GM21723 (cell line): ENCODE data around the gene UFSP1.

ENCODE experiments used
- ATAC-seq: cut with Tn5 transposase; IDR thresholded peaks from one replicate; pipeline ENCODE4 v1.9.1; 2021; ENCODE audit warnings: mild to moderate bottlenecking, moderate library complexity; ENCODE audit not compliant: unreplicated experiment

UFSP1 gene

GRCh38 chr7:100882785-100883526 lies 6.6 kb downstream of the UFSP1 start:
- no peak for ATAC-seq

GRCh38 chr7:100882201-100882600 lies 7.3 kb downstream of the UFSP1 start:
- no peak for ATAC-seq

GRCh38 chr7:100881136-100881535 lies 8.4 kb downstream of the UFSP1 start:
- ATAC-seq = no peak

GRCh38 chr7:100880645-100881044 lies 8.9 kb downstream of the UFSP1 start:
- ATAC-seq = no peak

- ATAC-seq = no peak
Observed at GRCh38 chr7:100879685-100880261, 9.7 kb downstream of the UFSP1 start.

GRCh38 chr7:100878685-100879084 lies 10.8 kb downstream of the UFSP1 start:
- ATAC-seq = no peak

- ATAC-seq = no peak
Observed at GRCh38 chr7:100878013-100878412, 11.5 kb downstream of the UFSP1 start.

- peak; percentile 44 for ATAC-seq
Observed at GRCh38 chr7:100875356-100875751, 14.2 kb downstream of the UFSP1 start.

- ATAC-seq = peak; percentile 85
Observed at GRCh38 chr7:100874577-100875355, 14.7 kb downstream of the UFSP1 start, which contains the start of gene SRRT. Gene SRRT, plus strand, starts transcription at chr7:100875103. Its CDS starts 488 bp downstream, at chr7:100875591.

GRCh38 chr7:100874300-100874576 lies 15.3 kb downstream of the UFSP1 start:
- ATAC-seq = no peak

- no peak for ATAC-seq
Observed at GRCh38 chr7:100873599-100874299, 15.8 kb downstream of the UFSP1 start.

GRCh38 chr7:100867776-100868485 lies 21.6 kb downstream of the UFSP1 start:
- ATAC-seq = no peak

GRCh38 chr7:100867040-100867775 lies 22.3 kb downstream of the UFSP1 start, which contains the start of gene TRIP6:
Gene TRIP6, plus strand, starts transcription at chr7:100867387. Its CDS starts 111 bp downstream, at chr7:100867498.
- peak; percentile 57 for ATAC-seq

GRCh38 chr7:100866729-100867039 lies 22.8 kb downstream of the UFSP1 start:
- peak; percentile 10 for ATAC-seq

GRCh38 chr7:100865938-100866728 lies 23.4 kb downstream of the UFSP1 start:
- no peak for ATAC-seq

- ATAC-seq = no peak
Observed at GRCh38 chr7:100865372-100865911, 24.1 kb downstream of the UFSP1 start.

- no peak for ATAC-seq
Observed at GRCh38 chr7:100864263-100864845, 25.2 kb downstream of the UFSP1 start.

GRCh38 chr7:100863406-100863950 lies 26.0 kb downstream of the UFSP1 start:
- no peak for ATAC-seq
